HL-60/S4 treated with phorbol 12-myristate 13-acetate at 8.2 ng/mL for 4 days and 3 days (cell line): ENCODE measurements around the gene EFEMP2.
"Not testable (repeated sequence)": the region's sequence is repeated elsewhere in the genome, so short reads cannot be mapped to it uniquely, and the experiment has no call there.

Experiments
- in situ Hi-C: fragments of 300-500 bp; cut with MboI; formaldehyde crosslinking; loops from 2 replicates; pipeline ENCODE4 v1.15.0; 2022; ENCODE audit warnings: low sequenced_read_pairs

The EFEMP2 gene

GRCh38 chr11:65842144-65842543 lies 30.5 kb downstream of the EFEMP2 start:
- in situ Hi-C loops = no loop called here

DNA sequence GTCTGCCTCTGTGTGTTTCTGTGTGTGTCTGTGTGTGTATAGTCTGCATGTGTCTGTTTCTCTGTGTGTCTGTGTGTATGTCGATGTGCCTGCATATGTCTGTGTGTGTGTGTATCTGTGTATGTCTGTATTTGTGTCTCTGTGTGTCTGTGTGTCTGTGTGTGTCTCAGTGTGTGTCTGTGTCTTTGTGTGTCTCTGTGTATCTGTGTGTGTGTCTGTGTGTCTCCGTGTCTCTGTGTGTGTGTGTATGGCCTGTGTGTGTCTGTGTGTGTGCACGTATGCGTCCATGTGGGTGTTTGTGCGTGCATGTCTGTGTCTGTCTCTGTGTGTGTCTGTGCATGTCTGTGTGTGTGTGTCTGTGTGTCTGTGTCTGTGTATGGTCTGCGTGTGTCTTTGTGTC lies 38.4 kb downstream of the EFEMP2 start:
- in situ Hi-C loops = no loop called here

GRCh38 chr11:65833297-65834030 lies 39.1 kb downstream of the EFEMP2 start, which contains the start of gene SNX32:
TSS of gene SNX32 (plus strand) at chr11:65833963. CDS start at chr11:65834066, 103 bp downstream.
- in situ Hi-C loops = no loop called here

- in situ Hi-C loops = not testable (repeated sequence)
Observed at GRCh38 chr11:65832231-65832630, 40.4 kb downstream of the EFEMP2 start.

DNA sequence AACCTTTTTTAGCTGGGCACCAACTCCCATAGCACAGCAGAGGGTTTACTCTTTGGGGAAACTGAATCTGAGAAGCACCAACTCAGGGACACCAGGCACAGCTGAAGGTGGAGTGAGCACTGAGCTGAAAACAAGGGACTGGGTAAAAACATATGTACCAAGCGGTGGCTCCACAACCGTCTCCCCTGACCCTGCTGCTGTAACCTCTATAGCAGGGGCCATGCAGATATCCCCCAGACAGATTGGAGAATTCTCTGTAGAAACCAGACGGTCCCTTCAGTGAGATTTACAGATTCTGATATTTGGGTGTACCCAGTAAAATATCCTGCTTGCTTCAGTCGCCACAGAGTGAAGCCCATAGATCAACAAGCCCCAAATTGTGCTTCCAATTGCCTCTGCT lies 43.1 kb downstream of the EFEMP2 start:
- in situ Hi-C loops = no loop called here

GRCh38 chr11:65826984-65827735 lies 45.4 kb downstream of the EFEMP2 start:
- in situ Hi-C loops = no loop called here

GRCh38 chr11:65822776-65823528 lies 49.6 kb downstream of the EFEMP2 start:
- in situ Hi-C loops = loop anchor here (25.0 kb wide), 1 partner anchor 111 kb away; the partner anchor contains the start of genes KAT5 and RNASEH2C

DNA sequence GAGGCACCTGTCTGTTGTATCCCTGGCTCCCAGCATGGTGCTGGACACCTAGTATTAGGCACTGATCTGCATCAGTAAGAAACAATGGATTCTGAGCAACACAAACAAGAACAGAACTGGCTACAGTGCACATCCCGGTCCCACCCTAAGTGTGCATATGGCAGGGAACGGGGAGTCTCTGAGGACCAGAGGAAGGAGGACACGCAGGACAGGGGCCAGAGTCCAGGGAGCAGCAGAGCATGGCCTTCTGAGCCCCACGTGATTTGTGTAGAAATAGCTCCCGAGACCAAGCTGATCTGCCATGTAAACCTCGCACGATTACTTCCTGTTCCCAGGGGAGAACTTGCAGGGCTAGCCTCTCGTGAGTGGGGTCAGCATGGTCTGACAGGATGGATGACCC lies 51.5 kb downstream of the EFEMP2 start:
- in situ Hi-C loops = loop anchor here (25.0 kb wide), 1 partner anchor 109 kb away; the partner anchor contains the start of genes KAT5 and RNASEH2C

DNA sequence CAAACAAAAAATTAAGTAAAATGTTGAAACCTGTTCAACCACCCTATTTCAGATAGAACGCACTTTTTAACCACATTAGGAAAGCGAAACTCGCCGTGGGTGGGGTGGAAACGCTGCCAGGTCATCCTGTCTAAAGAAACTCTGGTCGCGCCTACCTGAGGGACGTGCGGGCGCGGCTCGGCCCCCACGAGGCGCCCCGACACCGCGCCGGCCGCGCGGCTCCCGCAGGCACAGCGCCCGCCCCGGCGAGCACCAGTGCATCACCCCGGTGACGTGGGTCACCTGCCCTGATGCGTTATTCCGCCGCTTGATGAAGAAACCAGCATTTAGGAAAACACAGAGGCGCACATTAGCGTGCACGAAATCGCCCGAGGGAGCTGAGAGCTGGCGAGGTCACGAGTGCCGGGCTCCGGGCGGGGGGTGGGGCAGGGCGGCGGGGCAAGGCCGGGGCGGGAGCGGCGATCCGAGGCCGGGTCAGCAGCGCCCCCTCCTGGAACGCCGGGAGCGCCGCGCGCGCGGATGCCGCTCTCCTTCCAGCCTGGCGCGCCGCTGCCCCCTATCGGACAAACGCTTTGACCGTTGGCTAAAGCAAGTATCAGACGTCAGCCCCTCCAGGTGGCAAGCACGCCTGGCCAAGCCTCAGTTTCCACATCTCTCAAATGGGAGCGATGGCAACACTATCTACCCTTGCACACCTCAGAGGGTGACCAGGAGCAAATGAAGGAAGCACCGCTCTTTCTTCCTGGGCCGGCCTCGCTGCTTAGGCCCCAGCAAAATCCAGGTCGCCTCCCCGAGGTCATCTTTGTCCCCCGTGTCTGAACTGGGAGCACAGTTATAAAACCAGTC lies 54.5 kb downstream of the EFEMP2 start:
- in situ Hi-C loops = loop anchor here (25.0 kb wide), 1 partner anchor 106 kb away; the partner anchor contains the start of genes KAT5 and RNASEH2C

DNA sequence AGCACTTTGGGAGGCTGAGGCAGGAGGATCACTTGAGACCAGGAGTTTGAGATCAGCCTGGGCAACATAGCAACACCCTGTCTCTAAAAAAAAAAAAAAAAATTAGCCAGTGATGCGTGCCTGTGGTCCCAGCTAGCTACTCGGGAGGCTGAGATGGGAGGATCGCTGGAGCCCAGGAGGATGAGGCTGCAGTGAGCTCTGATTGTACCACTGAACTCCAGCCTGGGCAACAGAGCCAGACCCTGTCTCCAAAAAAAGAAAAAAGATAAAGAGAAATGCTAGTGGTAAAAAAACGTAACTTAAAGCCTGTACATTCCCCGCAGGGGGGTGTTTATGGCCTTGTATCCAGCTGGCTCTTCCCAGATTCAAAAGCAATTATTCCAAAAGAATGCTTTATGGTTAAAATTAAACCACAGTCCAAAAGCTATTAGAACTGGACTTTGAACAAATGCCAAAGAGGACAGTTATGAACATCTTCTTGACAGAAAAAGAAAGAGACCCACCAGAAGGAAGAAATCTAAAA lies 55.2 kb downstream of the EFEMP2 start:
- in situ Hi-C loops = loop anchor here (25.0 kb wide), 1 partner anchor 105 kb away; the partner anchor contains the start of genes KAT5 and RNASEH2C

GRCh38 chr11:65816696-65817095 lies 55.9 kb downstream of the EFEMP2 start:
- in situ Hi-C loops = loop anchor here (25.0 kb wide), 1 partner anchor 104 kb away; the partner anchor contains the start of genes KAT5 and RNASEH2C
